B cell (primary cell): ENCODE results near the gene LRRN2. TPM values are rescaled to one million over a fixed set of nuclear protein-coding genes. Genes with fewer than 3 reads are reported as not detected.

Source experiments
- ATAC-seq: fragments of 200-7000 bp; cut with Tn5 transposase; one replicate; pipeline ENCODE4 v1.10.0; 2021; ENCODE audit warnings: low read depth, mild to moderate bottlenecking, moderate number of reproducible peaks, moderate library complexity
- CTCF ChIA-PET: fragments of 350-600 bp; sonication (Branson Sonifier 250); formaldehyde crosslinking; loops from one replicate; lab custom pipeline; 2021; ENCODE audit warnings: antibody characterized with exemption, inconsistent platforms; lab: Charles Lee
- POLR2A ChIA-PET: fragments of 350-600 bp; sonication (Branson Sonifier 250); formaldehyde crosslinking; loops from one replicate; lab custom pipeline; 2021; ENCODE audit warnings: antibody characterized with exemption; lab: Charles Lee
- DNase-seq: peaks from one replicate; pipeline ENCODE4 v3.0.0; 2013
- H2AFZ ChIP-seq: 2 replicates; pipeline ENCODE4 v1.6.1; 2012; ENCODE audit warnings: mild to moderate bottlenecking, low read depth, low read length; ENCODE audit not compliant: insufficient read depth, poor library complexity, severe bottlenecking
- H3K27ac ChIP-seq, 2 donors: 1 replicate in 1 of 2; 2 replicates in 1 of 2; pipeline ENCODE4 v1.5.1; 2012 to 2013; ENCODE audit warnings: low read length in 2 of 2, mild to moderate bottlenecking in 2 of 2, moderate library complexity in 1 of 2
- H3K27me3 ChIP-seq, 4 experiments: fragments of 200-600 bp in 1 of 4; sonication (generic) in 1 of 4; replicated peaks in 1 of 4; 1 replicate in 2 of 4; 2 replicates in 2 of 4; pipeline versions ENCODE4 v1.6.1 to v1.7.0; 2013 to 2016; ENCODE audit warnings: low read length in 3 of 4, mild to moderate bottlenecking in 2 of 4, mixed read lengths in 1 of 4, moderate library complexity in 1 of 4; ENCODE audit not compliant: insufficient read depth in 4 of 4, control insufficient read depth in 3 of 4; ENCODE audit errors: control extremely low read depth in 1 of 4
- H3K36me3 ChIP-seq, 2 experiments: replicated peaks in 1 of 2; 1 replicate in 1 of 2; 2 replicates in 1 of 2; pipeline versions ENCODE4 v1.6.1 to v1.7.1; 2013; ENCODE audit warnings: low read length in 1 of 2; ENCODE audit not compliant: insufficient read depth in 2 of 2, control insufficient read depth in 1 of 2; ENCODE audit errors: control extremely low read depth in 1 of 2, extremely low read depth in 1 of 2
- H3K4me1 ChIP-seq, 2 donors: fragments of 200-600 bp in 1 of 2; sonication (generic) in 1 of 2; 1 replicate in 1 of 2; 2 replicates in 1 of 2; pipeline versions ENCODE4 v1.5.1 to v1.6.1; 2013 to 2017; ENCODE audit warnings: low read length in 2 of 2; ENCODE audit not compliant: control insufficient read depth in 2 of 2, insufficient read depth in 2 of 2
- H3K4me2 ChIP-seq: replicated peaks from 2 replicates; pipeline ENCODE3; 2012; ENCODE audit warnings: mild to moderate bottlenecking, low read depth, low read length; ENCODE audit not compliant: poor library complexity, severe bottlenecking
- H3K4me3 ChIP-seq, 5 experiments: fragments of 200-600 bp in 1 of 5; sonication (generic) in 1 of 5; 1 replicate in 3 of 5; 2 replicates in 2 of 5; pipeline versions ENCODE4 v1.5.1 to v1.7.0; 2011 to 2016; ENCODE audit warnings: low read length in 4 of 5, mild to moderate bottlenecking in 4 of 5, low read depth in 2 of 5, control low read depth in 1 of 5, moderate library complexity in 1 of 5; ENCODE audit not compliant: insufficient read depth in 1 of 5; ENCODE audit errors: control extremely low read depth in 1 of 5, extremely low read depth in 1 of 5
- H3K79me2 ChIP-seq: fragments of 200-600 bp; sonication (generic); one replicate; pipeline ENCODE4 v1.6.0; 2016; ENCODE audit warnings: low read length; ENCODE audit not compliant: control insufficient read depth, insufficient read depth
- H3K9ac ChIP-seq: fragments of 200-600 bp; sonication (generic); 2 replicates; pipeline ENCODE4 v1.6.1; 2017; ENCODE audit warnings: mild to moderate bottlenecking, low read length, moderate library complexity
- H3K9me3 ChIP-seq, 3 donors: one replicate each; pipeline versions ENCODE4 v1.6.1 to v1.7.1; 2013; ENCODE audit warnings: low read length in 2 of 3; ENCODE audit not compliant: control insufficient read depth in 2 of 3, insufficient read depth in 1 of 3; ENCODE audit errors: control extremely low read depth in 1 of 3
- H4K20me1 ChIP-seq: 2 replicates; pipeline ENCODE4 v1.6.0; 2012; ENCODE audit warnings: mild to moderate bottlenecking, low read length; ENCODE audit not compliant: insufficient read depth, control insufficient read depth, poor library complexity, severe bottlenecking
- H3K27ac Mint-ChIP-seq: one replicate; pipeline ENCODE4 v1.8.0; 2021; ENCODE audit warnings: mixed read lengths
- H3K27me3 Mint-ChIP-seq: one replicate; pipeline ENCODE4 v1.8.0; 2021; ENCODE audit warnings: mixed read lengths
- H3K4me1 Mint-ChIP-seq: one replicate; pipeline ENCODE4 v1.8.0; 2021; ENCODE audit warnings: mixed read lengths
- H3K4me3 Mint-ChIP-seq: one replicate; pipeline ENCODE4 v1.8.0; 2021; ENCODE audit warnings: mixed read lengths
- H3K9me3 Mint-ChIP-seq: one replicate; pipeline ENCODE4 v1.8.0; 2022; ENCODE audit warnings: mixed read lengths; ENCODE audit not compliant: insufficient read depth
- EZH2 ChIP-seq: IDR thresholded peaks from 2 replicates; pipeline ENCODE4 v1.6.1; 2012; ENCODE audit warnings: borderline replicate concordance, low read depth, mild to moderate bottlenecking, moderate library complexity, low read length; ENCODE audit not compliant: insufficient read depth, poor library complexity, severe bottlenecking
- WGBS: methylation state at CpG from one replicate; pipeline ENCODE4 v1.1.5; 2013; ENCODE audit warnings: missing lambda C conversion rate; ENCODE audit not compliant: insufficient coverage; 5-methylcytosine and 5-hydroxymethylcytosine counted together
- intact Hi-C: fragments of 100-400 bp; cut with micrococcal nuclease; formaldehyde crosslinking; loops from one replicate; pipeline ENCODE4 v1.10.0; 2022
- polyA plus RNA-seq: library from polyadenylated mRNA; depleted of rRNA; stranded (reverse); fragments of >200 nt; gene quantifications from 2 replicates; pipeline ENCODE4 v1.2.3, GENCODE V29; 2012
- total RNA-seq, 2 donors: library from RNA; stranded (reverse); fragments of 120-200 nt in 1 of 2; gene quantifications; 1 replicate in 1 of 2; 2 replicates in 1 of 2; pipeline versions ENCODE4 v1.2.3 to v1.2.4, GENCODE V29; 2013 to 2022
- TF ChIP-seq, protein P1 (sequence below): fragments of 200-600 bp; IDR thresholded peaks from one replicate; pipeline ENCODE4 v1.8.0; 2022; ENCODE audit warnings: antibody characterized with exemption, mild to moderate bottlenecking

Gene LRRN2
- total and polyA plus RNA-seq, 2 donors (not counting 1 experiment from before 2014, with no cell fraction given), result not detected

DNA sequence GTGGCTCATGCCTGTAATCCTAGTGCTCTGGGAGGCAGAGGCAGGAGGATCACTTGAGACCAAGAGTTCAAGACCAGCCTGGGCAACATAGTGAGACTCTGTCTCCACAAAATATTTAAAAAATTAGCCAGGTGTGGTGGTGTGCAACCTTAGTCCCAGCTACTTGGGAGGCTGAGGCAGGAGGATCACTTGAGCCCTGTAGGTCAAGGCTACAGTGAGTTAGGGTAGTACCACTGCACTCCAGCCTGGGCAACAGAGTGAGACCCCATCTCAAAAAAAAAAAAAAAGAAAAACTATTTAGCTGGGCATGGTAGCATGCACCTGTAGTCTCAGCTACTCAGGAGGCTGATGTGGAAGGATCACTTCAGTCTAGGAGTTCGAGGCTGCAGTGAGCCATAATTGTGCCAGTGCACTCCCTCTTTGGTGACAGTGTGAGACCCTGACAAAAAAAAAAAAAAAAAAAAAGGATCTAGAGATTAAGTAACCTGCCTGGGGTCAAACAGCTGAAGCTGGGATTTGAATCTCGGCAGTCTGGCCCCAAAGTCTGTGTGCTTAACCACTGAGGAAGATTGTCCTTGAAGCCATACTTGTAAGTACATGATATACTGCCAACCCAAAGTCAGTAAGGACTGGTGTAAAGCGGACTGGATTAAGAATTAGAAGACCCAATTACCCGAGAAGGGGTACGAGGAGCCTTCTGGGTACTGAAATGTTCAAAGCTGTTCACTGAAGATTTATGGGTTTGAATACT is 31.8 kb downstream of the LRRN2 start:
- no peak for ATAC-seq
- H3K9me3 Mint-ChIP-seq, result no peaks in the 10 kb centered on the region
- peaks cover 22% of the 10 kb centered on the region for H3K27me3 Mint-ChIP-seq
- no peaks in the 10 kb centered on the region for H3K4me1 ChIP-seq
- H3K4me1 Mint-ChIP-seq, result no peaks in the 10 kb centered on the region
- H3K79me2 ChIP-seq, result no peaks in the 10 kb centered on the region
- no peak overlapping the region for H2AFZ ChIP-seq
- H3K4me3 Mint-ChIP-seq, result no peak overlapping the region
- H4K20me1 ChIP-seq, result no peaks in the 10 kb centered on the region
- no peaks in the 10 kb centered on the region for H3K9me3 ChIP-seq
- no peak for TF ChIP-seq EZH2
- TF ChIP-seq, protein P1, sequence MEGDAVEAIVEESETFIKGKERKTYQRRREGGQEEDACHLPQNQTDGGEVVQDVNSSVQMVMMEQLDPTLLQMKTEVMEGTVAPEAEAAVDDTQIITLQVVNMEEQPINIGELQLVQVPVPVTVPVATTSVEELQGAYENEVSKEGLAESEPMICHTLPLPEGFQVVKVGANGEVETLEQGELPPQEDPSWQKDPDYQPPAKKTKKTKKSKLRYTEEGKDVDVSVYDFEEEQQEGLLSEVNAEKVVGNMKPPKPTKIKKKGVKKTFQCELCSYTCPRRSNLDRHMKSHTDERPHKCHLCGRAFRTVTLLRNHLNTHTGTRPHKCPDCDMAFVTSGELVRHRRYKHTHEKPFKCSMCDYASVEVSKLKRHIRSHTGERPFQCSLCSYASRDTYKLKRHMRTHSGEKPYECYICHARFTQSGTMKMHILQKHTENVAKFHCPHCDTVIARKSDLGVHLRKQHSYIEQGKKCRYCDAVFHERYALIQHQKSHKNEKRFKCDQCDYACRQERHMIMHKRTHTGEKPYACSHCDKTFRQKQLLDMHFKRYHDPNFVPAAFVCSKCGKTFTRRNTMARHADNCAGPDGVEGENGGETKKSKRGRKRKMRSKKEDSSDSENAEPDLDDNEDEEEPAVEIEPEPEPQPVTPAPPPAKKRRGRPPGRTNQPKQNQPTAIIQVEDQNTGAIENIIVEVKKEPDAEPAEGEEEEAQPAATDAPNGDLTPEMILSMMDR, result no peak
- no peak for DNase-seq
- ChIA-PET CTCF (interaction anchor here (0.6 kb wide), 1 partner anchor 302 kb away, joined by 3 read pairs; no protein-coding TSS in a partner anchor), POLR2A (no interaction called here)
- no peak overlapping the region for H3K4me2 ChIP-seq
- H3K9ac ChIP-seq, result no peak overlapping the region
- H3K4me3 ChIP-seq, result no peak overlapping the region
- H3K27me3 ChIP-seq, result peaks cover 0 to 8% (median 2%) of the 10 kb centered on the region in 4 experiments
- 83% methylated on average over 4 of the region's 5 CpGs for WGBS
- intact Hi-C loops, result no loop called here
- H3K27ac Mint-ChIP-seq, result no peak overlapping the region
- H3K36me3 ChIP-seq, result no peaks in the 10 kb centered on the region
- no peak overlapping the region for H3K27ac ChIP-seq

DNA sequence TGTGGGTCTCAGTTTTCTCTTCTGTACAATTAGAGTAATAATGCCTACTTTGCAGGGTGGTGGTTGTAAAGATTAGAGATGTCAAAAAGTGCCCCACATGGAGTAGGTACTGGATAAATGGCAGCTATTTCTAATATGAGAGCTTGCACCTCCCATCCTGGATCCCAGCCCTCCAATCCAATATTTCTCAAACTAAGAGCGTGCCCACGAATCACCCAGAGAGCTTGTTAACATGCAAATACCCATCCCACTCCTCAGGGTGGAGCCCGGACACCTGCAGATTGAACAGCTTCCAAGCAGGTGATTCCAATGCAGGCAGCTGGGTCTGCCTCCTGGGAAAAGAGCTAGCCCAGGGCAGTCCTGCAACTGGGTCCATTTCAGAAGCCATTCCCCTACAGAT is 33.0 kb downstream of the LRRN2 start:
- Histone ChIP-seq H3K4me2 (no peak overlapping the region), H3K4me3 (no peak overlapping the region), H3K4me1 (no peaks in the 10 kb centered on the region), H4K20me1 (no peaks in the 10 kb centered on the region), H2AFZ (no peak overlapping the region), H3K27me3 (peaks cover 0 to 8% (median 2%) of the 10 kb centered on the region in 4 experiments), H3K27ac (no peak overlapping the region), H3K36me3 (no peaks in the 10 kb centered on the region), H3K9me3 (no peaks in the 10 kb centered on the region), H3K79me2 (no peaks in the 10 kb centered on the region), H3K9ac (no peak overlapping the region)
- H3K9me3 Mint-ChIP-seq, result no peaks in the 10 kb centered on the region
- 70% methylated on average over 3 of the region's 3 CpGs for WGBS
- peaks cover 19% of the 10 kb centered on the region for H3K27me3 Mint-ChIP-seq
- intact Hi-C loops, result no loop called here
- CTCF ChIA-PET, result no interaction called here
- TF ChIP-seq EZH2, result no peak
- TF ChIP-seq, protein P1, result no peak
- H3K4me3 Mint-ChIP-seq, result no peak overlapping the region
- H3K4me1 Mint-ChIP-seq, result no peaks in the 10 kb centered on the region
- ATAC-seq (no peak), DNase-seq (no peak)
- POLR2A ChIA-PET, result interaction anchor here (0.6 kb wide), 1 partner anchor 323 kb away, joined by 4 read pairs; no protein-coding TSS in a partner anchor
- no peak overlapping the region for H3K27ac Mint-ChIP-seq
